Liver (tissue), 3 donors: Measurements from ENCODE around the gene AMIGO1.

Source experiments
- CTCF ChIP-seq: fragments of 150-350 bp; IDR thresholded peaks from 2 replicates; pipeline ENCODE4 v1.5.1; 2017; ENCODE audit warnings: improper control_type of control experiment, low read depth, low read length; ENCODE audit not compliant: missing input control
- FOXA1 ChIP-seq: IDR thresholded peaks from 2 replicates; pipeline ENCODE4 v1.6.1; 2016; ENCODE audit warnings: antibody characterized with exemption
- SP1 ChIP-seq: IDR thresholded peaks from 2 replicates; pipeline ENCODE4 v1.6.1; 2018; ENCODE audit warnings: antibody characterized with exemption, mild to moderate bottlenecking
- TAF1 ChIP-seq: conservative IDR thresholded peaks from 2 replicates; pipeline ENCODE4 v1.6.1; 2016; ENCODE audit warnings: antibody characterized with exemption, mild to moderate bottlenecking
- donor health status: healthy.
- donor health status: healthy.

- no peak for TF ChIP-seq CTCF
- TF ChIP-seq TAF1: no peak
- TF ChIP-seq SP1: no peak
- TF ChIP-seq FOXA1: no peak
Measured at GRCh38 chr1:109534307-109534858, 24.9 kb upstream of the AMIGO1 start.
